ENCODE measurements around the gene FER. TPM values are rescaled to one million over a fixed set of nuclear protein-coding genes. Genes with fewer than 3 reads are reported as not detected.

Gene FER
- total RNA-seq, 1 experiment from 2014 or later = 18.0 TPM

DNA sequence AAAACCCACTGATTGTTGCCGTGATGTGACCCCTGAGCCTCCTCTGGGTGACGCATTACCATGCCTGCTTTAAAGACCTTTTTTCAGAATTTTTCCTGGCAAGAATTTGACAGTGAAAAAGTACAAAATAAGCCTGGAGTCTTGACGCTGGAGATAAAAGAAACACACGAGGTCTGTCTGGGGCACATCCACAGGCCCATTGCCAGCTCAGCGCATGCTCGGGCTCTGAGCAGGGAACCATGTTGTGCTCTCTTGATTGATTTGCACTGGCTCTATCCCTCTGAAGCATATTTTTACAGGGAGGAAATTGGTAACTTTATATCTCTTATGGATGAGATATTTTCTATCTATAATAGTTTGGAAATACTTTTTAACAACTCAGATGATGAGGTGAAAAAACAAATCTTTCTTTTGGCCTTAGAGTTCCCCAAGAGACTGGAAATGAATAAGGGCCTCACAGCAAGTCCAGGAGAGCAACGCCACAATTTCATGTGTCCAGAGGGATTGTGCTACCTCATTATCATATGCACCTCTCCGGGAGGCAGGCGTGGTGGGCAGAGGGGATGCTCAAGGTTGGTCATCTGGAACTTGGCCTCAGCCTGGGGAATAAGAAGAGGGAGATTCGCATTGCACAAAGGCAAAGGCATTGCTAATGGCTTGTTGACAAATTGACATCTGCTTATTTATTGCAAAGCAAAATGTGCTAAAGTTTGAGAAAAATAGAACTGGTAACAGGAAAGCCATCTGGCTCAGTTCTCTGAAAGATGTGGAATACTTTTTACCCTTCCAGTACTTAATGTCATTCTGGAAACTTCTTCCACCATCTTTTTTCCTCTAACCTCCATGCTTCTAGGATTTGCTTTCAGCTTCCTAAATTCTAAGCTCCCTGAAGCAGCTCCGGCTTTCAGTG, 478.3 kb downstream of the FER start:
- Histone ChIP-seq H2BK20ac (ENCODE audit: low read depth, low read length, poor library complexity, severe bottlenecking) (no peak overlapping the region), H3T11ph (ENCODE audit: low read length) (no peak overlapping the region), H2BK120ac (ENCODE audit: low read depth, low read length, poor library complexity, severe bottlenecking) (no peak overlapping the region), H3K23ac (ENCODE audit: insufficient read length, low read depth, low read length) (no peak overlapping the region), H3K9ac (ENCODE audit: extremely low read depth, insufficient read length, low read length) (no peak overlapping the region), H3K4ac (ENCODE audit: low read depth, low read length) (no peak overlapping the region), H3K56ac (ENCODE audit: insufficient read length, low read depth, low read length) (no peak overlapping the region), H3K79me1 (ENCODE audit: insufficient read depth, low read depth, low read length, poor library complexity, severe bottlenecking) (no peaks in the 10 kb centered on the region), H2AK5ac (ENCODE audit: insufficient read length, low read length) (no peak overlapping the region), H4K8ac (replicated peaks; ENCODE audit: insufficient read length, low read depth, low read length) (no peak overlapping the region), H3K27ac (ENCODE audit: insufficient read length, low read depth, low read length) (no peak overlapping the region), H3K9me3 (ENCODE audit: control insufficient read depth, low read depth, low read length) (no peaks in the 10 kb centered on the region), H4K5ac (ENCODE audit: insufficient read length, low read depth, low read length) (no peak overlapping the region), H3K14ac (ENCODE audit: insufficient read depth, low read length) (no peak overlapping the region), H3K4me1 (ENCODE audit: insufficient read depth, low read length) (no peaks in the 10 kb centered on the region), H2BK12ac (ENCODE audit: insufficient read length, low read depth, low read length) (no peak overlapping the region), H3K18ac (ENCODE audit: insufficient read length, low read depth, low read length) (no peak overlapping the region), H3K27me3 (ENCODE audit: insufficient read depth, low read length) (no peaks in the 10 kb centered on the region), H4K20me1 (ENCODE audit: control insufficient read depth, insufficient read depth, insufficient read length) (no peaks in the 10 kb centered on the region), H2AFZ (ENCODE audit: low read length) (no peak overlapping the region), H3K23me2 (ENCODE audit: insufficient read length, low read depth, low read length, poor library complexity, severe bottlenecking) (no peaks in the 10 kb centered on the region), H4K91ac (ENCODE audit: insufficient read length, low read depth, low read length) (no peak overlapping the region), H3K4me2 (ENCODE audit: insufficient read depth, insufficient read length, low read length) (no peak overlapping the region), H2BK15ac (ENCODE audit: low read depth, low read length) (no peak overlapping the region), H2BK5ac (ENCODE audit: insufficient read length, low read length) (no peak overlapping the region), H3K79me2 (ENCODE audit: insufficient read depth, low read length) (no peaks in the 10 kb centered on the region)
- H3K36me3 Mint-ChIP-seq (ENCODE audit: insufficient read depth in 1 of 3, low read depth in 3 of 3) = peaks cover 0 to 5% (median 0%) of the 10 kb centered on the region in 3 experiments; a peak in 3 of 7 replicates
- H3K9me3 Mint-ChIP-seq = peaks cover 2 to 6% of the 10 kb centered on the region in 2 experiments; a peak in 3 of 5 replicates
- no peak for TF ChIP-seq CTCF (conservative IDR thresholded peaks at IDR 0.05)
- DNase-seq = no peak
- WGBS (ENCODE audit: extremely low coverage, insufficient read length, low lambda C conversion rate) = no CpG with 5 or more reads among the region's 11 CpGs
- no peak overlapping the region for H3K4me3 Mint-ChIP-seq
- peaks cover 0 to 5% of the 10 kb centered on the region in 2 experiments; a peak in 2 of 4 replicates for H3K4me1 Mint-ChIP-seq
- no peak overlapping the region; a peak in 1 of 7 replicates for H3K27ac Mint-ChIP-seq
- H3K27me3 Mint-ChIP-seq (ENCODE audit: low read depth) = no peaks in the 10 kb centered on the region
